Right lobe of liver (tissue), 6 donors: ENCODE measurements around the gene HERC3. TPM values are rescaled to one million over a fixed set of nuclear protein-coding genes. Genes with fewer than 3 reads are reported as not detected.
A peak's percentile ranks its signal among the peaks of the same experiment; 100 is the strongest.

ENCODE experiments used
- ATAC-seq, 4 donors: fragments of 200-7000 bp; cut with Tn5 transposase; one replicate each; pipeline ENCODE4 v1.9.1; 2020; ENCODE audit warnings: mild to moderate bottlenecking in 4 of 4, moderate library complexity in 4 of 4
- DNase-seq, 3 donors: peaks; one replicate each; pipeline ENCODE4 v3.0.0-alpha.2; 2020
- H3K27ac ChIP-seq, 3 donors: fragments of 200-600 bp; one replicate each; pipeline ENCODE4 v1.8.0; 2022
- H3K27me3 ChIP-seq, 2 donors: fragments of 200-600 bp; one replicate each; pipeline ENCODE4 v1.8.0; 2022
- H3K36me3 ChIP-seq, 4 donors: fragments of 200-600 bp; sonication (generic) in 1 of 4; one replicate each; pipeline versions ENCODE4 v1.5.1 to v1.8.0; 2017 to 2022; ENCODE audit warnings: control low read depth in 1 of 4
- H3K4me1 ChIP-seq, 4 donors: fragments of 200-600 bp; sonication (generic) in 1 of 4; one replicate each; pipeline versions ENCODE4 v1.5.1 to v1.8.0; 2017 to 2022; ENCODE audit warnings: control low read depth in 1 of 4
- H3K4me3 ChIP-seq, 3 donors: fragments of 200-600 bp; one replicate each; pipeline ENCODE4 v1.8.0; 2022
- H3K9me3 ChIP-seq, 4 donors: fragments of 200-600 bp; sonication (generic) in 1 of 4; one replicate each; pipeline versions ENCODE4 v1.5.1 to v1.8.0; 2017 to 2022; ENCODE audit warnings: control low read depth in 1 of 4
- POLR2A ChIP-seq: fragments of 450-650 bp; IDR thresholded peaks from one replicate; pipeline ENCODE4 v1.6.1; 2017; ENCODE audit warnings: antibody characterized with exemption, mild to moderate bottlenecking
- whole genome bisulfite sequencing: methylation state at CpG from one replicate; pipeline ENCODE4 v1.1.6; 2018; ENCODE audit warnings: low coverage, low lambda C conversion rate; ENCODE audit not compliant: insufficient coverage; ENCODE audit errors: missing lambda C conversion rate; 5-methylcytosine and 5-hydroxymethylcytosine counted together
- intact Hi-C, 2 donors: fragments of 100-400 bp; cut with DNase I; formaldehyde crosslinking; loops; one replicate each; pipeline versions ENCODE4 v1.11.2 to v1.14.1; 2022
- total RNA-seq, 6 experiments: library from RNA; depleted of rRNA in 2 of 6; stranded (reverse); fragments of >200 nt in 2 of 6; fragmentation: NEBNext Ultra II Directional in 3 of 6; extraction: Animal tissue kit (Norgen Biotek cat#: 25700) in 3 of 6; gene quantifications; one replicate each; pipeline versions ENCODE4 v1.1.0 to v1.2.4, GENCODE V29; 2016 to 2023
- TF ChIP-seq, protein P1 (sequence below), 4 donors: fragments of 200-600 bp in 3 of 4; fragments of 450-650 bp in 1 of 4; IDR thresholded peaks; one replicate each; pipeline versions ENCODE4 v1.5.1 to v1.8.0; 2016 to 2022; ENCODE audit warnings: antibody characterized with exemption in 4 of 4, mild to moderate bottlenecking in 2 of 4
- donor health status: DM: no; HTN: yes; CAD: no.
- donor health status: DM: no; HTN: no; CAD: no.
- donor health status: DM: no; HTN: no; CAD: no.
- donor health status: DM: no; HTN: yes; CAD: no.
- donor health status: DM: no; HTN: yes; CAD: no.

The HERC3 gene
- total RNA-seq, 6 experiments from 2014 or later = 7.2 to 15.3 (median 10.9) TPM

- peaks cover 0 to 17% (median 3%) of the 10 kb centered on the region in 4 donors for H3K4me1 ChIP-seq
- H3K4me3 ChIP-seq = no peak overlapping the region
- TF ChIP-seq POLR2A = no peak
- TF ChIP-seq, protein P1, sequence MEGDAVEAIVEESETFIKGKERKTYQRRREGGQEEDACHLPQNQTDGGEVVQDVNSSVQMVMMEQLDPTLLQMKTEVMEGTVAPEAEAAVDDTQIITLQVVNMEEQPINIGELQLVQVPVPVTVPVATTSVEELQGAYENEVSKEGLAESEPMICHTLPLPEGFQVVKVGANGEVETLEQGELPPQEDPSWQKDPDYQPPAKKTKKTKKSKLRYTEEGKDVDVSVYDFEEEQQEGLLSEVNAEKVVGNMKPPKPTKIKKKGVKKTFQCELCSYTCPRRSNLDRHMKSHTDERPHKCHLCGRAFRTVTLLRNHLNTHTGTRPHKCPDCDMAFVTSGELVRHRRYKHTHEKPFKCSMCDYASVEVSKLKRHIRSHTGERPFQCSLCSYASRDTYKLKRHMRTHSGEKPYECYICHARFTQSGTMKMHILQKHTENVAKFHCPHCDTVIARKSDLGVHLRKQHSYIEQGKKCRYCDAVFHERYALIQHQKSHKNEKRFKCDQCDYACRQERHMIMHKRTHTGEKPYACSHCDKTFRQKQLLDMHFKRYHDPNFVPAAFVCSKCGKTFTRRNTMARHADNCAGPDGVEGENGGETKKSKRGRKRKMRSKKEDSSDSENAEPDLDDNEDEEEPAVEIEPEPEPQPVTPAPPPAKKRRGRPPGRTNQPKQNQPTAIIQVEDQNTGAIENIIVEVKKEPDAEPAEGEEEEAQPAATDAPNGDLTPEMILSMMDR (IDR thresholded peaks at IDR 0.05) = no peak
- no peaks in the 10 kb centered on the region for H3K27me3 ChIP-seq
- H3K9me3 ChIP-seq = no peaks in the 10 kb centered on the region
- 100% methylated on average over 1 of the region's 2 CpGs for WGBS
- ATAC-seq (no peak), DNase-seq (no peak)
- no peaks in the 10 kb centered on the region for H3K36me3 ChIP-seq
- no peak overlapping the region for H3K27ac ChIP-seq
- intact Hi-C loops = no loop called here
Observed at GRCh38 chr4:88661739-88662138, 69.5 kb downstream of the HERC3 start.

DNA sequence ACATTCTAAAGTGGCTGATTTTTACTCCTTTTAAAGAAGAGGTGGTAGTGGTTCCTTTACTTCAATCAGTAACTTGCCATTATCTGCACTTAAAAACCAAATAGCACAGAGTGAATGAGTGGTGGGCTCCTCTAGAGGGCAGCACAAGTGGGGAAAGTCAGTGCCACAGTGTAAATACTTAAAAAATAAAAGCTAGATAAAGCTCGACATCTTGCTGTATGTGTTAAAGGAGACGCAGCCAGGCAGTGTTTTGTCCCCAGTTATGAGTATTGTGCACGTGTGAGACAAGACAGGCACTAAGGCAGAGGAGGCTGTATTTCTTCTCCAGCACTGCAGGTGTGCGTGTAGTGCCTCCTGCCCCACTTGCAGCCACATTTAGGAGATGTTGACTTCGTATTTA, 80.7 kb downstream of the HERC3 start:
- Histone ChIP-seq H3K9me3 (no peaks in the 10 kb centered on the region), H3K4me3 (no peak overlapping the region), H3K36me3 (peaks cover 0 to 8% (median 3%) of the 10 kb centered on the region in 4 donors), H3K27me3 (no peaks in the 10 kb centered on the region), H3K27ac (no peak overlapping the region), H3K4me1 (no peaks in the 10 kb centered on the region)
- ATAC-seq (peak; percentile 63 to 72 (median 68)), DNase-seq (no peak)
- intact Hi-C loops = no loop called here
- TF ChIP-seq, protein P1 (IDR thresholded peaks at IDR 0.05) = peak; percentile 35 to 56 (median 54)
- no peak for TF ChIP-seq POLR2A
- WGBS = 60% methylated on average over 5 of the region's 5 CpGs

GRCh38 chr4:88673886-88674285, 81.6 kb downstream of the HERC3 start:
- no peak for DNase-seq
- no peaks in the 10 kb centered on the region for H3K4me1 ChIP-seq
- H3K27ac ChIP-seq = no peak overlapping the region
- H3K36me3 ChIP-seq = peaks cover 0 to 14% (median 5%) of the 10 kb centered on the region in 4 donors
- H3K9me3 ChIP-seq = no peaks in the 10 kb centered on the region
- no peaks in the 10 kb centered on the region for H3K27me3 ChIP-seq
- TF ChIP-seq, protein P1 (IDR thresholded peaks at IDR 0.05) = no peak
- TF ChIP-seq POLR2A = no peak
- ATAC-seq = no peak
- intact Hi-C loops = no loop called here
- 70% methylated on average over 2 of the region's 2 CpGs for WGBS
- no peak overlapping the region for H3K4me3 ChIP-seq

GRCh38 chr4:88674565-88674964, 82.3 kb downstream of the HERC3 start:
- DNase-seq (no peak), ATAC-seq (no peak)
- Histone ChIP-seq H3K27ac (no peak overlapping the region), H3K4me1 (no peaks in the 10 kb centered on the region), H3K4me3 (no peak overlapping the region), H3K9me3 (no peaks in the 10 kb centered on the region), H3K36me3 (peaks cover 0 to 18% (median 7%) of the 10 kb centered on the region in 4 donors), H3K27me3 (no peaks in the 10 kb centered on the region)
- intact Hi-C loops = no loop called here
- TF ChIP-seq, protein P1 (IDR thresholded peaks at IDR 0.05) = no peak
- no peak for TF ChIP-seq POLR2A

DNA sequence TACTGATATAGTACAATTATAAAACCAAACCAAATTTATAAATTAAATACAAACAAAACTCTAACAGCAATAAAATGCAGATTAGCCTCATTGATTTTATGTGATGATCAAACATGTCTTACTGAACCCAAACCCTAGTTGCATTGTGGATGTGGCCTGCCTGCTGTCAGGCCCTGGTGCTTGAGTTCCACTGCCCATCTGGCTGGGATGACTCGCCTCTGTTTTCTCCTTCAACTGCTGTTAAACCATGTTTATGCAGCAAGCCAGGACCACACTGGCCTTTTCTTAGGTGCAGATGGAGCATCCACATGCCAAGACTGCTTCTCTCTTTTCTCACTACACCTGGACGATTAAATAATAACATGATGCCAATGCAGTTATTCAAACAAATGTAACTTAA, 82.7 kb downstream of the HERC3 start:
- H3K4me1 ChIP-seq = no peaks in the 10 kb centered on the region
- H3K9me3 ChIP-seq = no peaks in the 10 kb centered on the region
- DNase-seq (no peak), ATAC-seq (no peak)
- H3K36me3 ChIP-seq = peaks cover 0 to 20% (median 9%) of the 10 kb centered on the region in 4 donors
- TF ChIP-seq, protein P1 (IDR thresholded peaks at IDR 0.05) = no peak
- no peak for TF ChIP-seq POLR2A
- H3K27ac ChIP-seq = no peak overlapping the region
- H3K27me3 ChIP-seq = no peaks in the 10 kb centered on the region
- WGBS = 100% methylated on average over 2 of the region's 2 CpGs
- no peak overlapping the region for H3K4me3 ChIP-seq
- intact Hi-C loops = no loop called here
